HEK293T (cell line): ENCODE data around the gene CCNY.

Experiments used
- CTBP1 ChIP-seq: fragments of 450-650 bp; IDR thresholded peaks from 2 replicates; pipeline ENCODE4 v1.6.1; 2016; ENCODE audit warnings: borderline replicate concordance
- SUZ12 ChIP-seq: fragments of 450-650 bp; IDR thresholded peaks from 2 replicates; pipeline ENCODE4 v1.6.1; 2016; ENCODE audit warnings: mild to moderate bottlenecking
- TF ChIP-seq, protein P1 (sequence below): fragments of 450-650 bp; IDR thresholded peaks from 2 replicates; pipeline ENCODE4 v1.6.1; 2016

DNA sequence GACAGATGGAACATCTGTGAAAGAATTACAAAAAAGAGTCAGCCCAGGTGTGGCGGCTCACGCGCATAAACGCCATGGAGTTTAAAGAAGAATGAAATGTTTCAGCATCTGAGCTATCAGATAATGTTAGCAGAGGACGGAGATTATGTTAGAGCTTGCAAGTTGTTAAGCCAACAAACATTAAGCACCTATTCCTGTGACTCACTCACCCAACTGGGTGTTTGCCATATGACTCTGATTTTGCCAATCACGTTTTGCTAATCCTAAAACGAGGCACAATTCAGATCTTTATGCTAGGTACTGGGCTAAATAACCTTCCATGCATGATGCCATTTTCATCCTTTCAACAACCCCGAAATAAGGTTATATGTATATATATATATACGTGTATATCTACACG lies 29.0 kb upstream of the CCNY start:
- no peak for TF ChIP-seq CTBP1
- TF ChIP-seq, protein P1, sequence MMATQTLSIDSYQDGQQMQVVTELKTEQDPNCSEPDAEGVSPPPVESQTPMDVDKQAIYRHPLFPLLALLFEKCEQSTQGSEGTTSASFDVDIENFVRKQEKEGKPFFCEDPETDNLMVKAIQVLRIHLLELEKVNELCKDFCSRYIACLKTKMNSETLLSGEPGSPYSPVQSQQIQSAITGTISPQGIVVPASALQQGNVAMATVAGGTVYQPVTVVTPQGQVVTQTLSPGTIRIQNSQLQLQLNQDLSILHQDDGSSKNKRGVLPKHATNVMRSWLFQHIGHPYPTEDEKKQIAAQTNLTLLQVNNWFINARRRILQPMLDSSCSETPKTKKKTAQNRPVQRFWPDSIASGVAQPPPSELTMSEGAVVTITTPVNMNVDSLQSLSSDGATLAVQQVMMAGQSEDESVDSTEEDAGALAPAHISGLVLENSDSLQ = no peak
- TF ChIP-seq SUZ12 = no peak
